ENCODE data around the gene KIAA1671. TPM values are rescaled to one million over a fixed set of nuclear protein-coding genes. Genes with fewer than 3 reads are reported as not detected.

KIAA1671 gene
- total and polyA plus RNA-seq, 9 of the 15 experiments (the other 6 are each of a cell fraction or from before 2014, with no cell fraction given) = under 0.01 to 0.11 (median 0.02) TPM; not detected in 5

DNA sequence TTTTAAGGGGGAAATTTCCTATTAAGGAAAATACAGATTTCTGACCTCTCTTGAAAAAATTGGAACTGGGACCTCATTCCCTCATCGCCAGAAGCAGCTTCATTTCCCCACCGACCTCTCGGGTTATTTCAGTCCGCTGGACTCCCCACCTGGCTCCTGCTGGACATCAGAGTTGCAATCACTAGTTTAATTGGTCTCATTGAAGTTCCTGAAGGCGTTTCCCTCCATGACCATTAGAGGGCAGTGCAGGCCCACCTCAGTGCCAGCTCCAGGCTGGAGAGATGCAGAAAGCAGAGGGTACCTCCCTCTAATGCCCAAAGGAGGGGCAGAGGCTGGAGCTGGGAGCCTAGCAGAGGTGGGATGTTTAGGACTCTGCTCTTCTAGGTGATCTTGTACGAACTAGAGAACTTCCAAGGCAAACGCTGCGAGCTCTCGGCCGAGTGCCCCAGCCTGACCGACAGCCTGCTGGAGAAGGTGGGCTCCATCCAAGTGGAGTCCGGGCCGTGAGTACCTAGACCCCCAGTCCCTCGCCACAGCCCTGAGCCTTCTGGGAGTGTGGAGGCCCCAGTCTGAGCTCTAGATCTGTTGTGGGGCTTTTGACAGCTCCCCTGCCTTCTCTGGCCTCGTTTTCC, 249.9 kb downstream of the KIAA1671 start:
- Histone ChIP-seq H3K27me3 (ENCODE audit: control insufficient read depth in 2 of 2, insufficient read depth in 2 of 2, low read length in 2 of 2) (peaks cover 4 to 19% of the 10 kb centered on the region in 2 experiments; a peak in 2 of 5 replicates), H3K79me2 (ENCODE audit: control insufficient read depth, insufficient read depth, low read length) (no peaks in the 10 kb centered on the region), H3K27ac (ENCODE audit: extremely low read depth, low read depth, low read length) (no peak overlapping the region), H3K9me3 (replicated peaks; ENCODE audit: control insufficient read depth, insufficient read depth, low read depth, low read length) (no peaks in the 10 kb centered on the region), H3K4me3 (no peak overlapping the region), H3K4me2 (ENCODE audit: insufficient read depth, low read length) (no peak overlapping the region), H3K9me1 (ENCODE audit: control insufficient read depth, insufficient read depth, low read length) (no peaks in the 10 kb centered on the region), H3K4me1 (replicated peaks in 1 of 2; ENCODE audit: control insufficient read depth in 2 of 2, insufficient read depth in 2 of 2, low read length in 2 of 2) (no peaks in the 10 kb centered on the region; a peak in 1 of 5 replicates), H2AFZ (ENCODE audit: low read depth, low read length) (no peak overlapping the region), H3K36me3 (ENCODE audit: control insufficient read depth, insufficient read depth, low read length) (no peaks in the 10 kb centered on the region), H3K9ac (ENCODE audit: insufficient read depth in 1 of 2, low read depth in 2 of 2, low read length in 2 of 2) (no peak overlapping the region), H4K20me1 (replicated peaks; ENCODE audit: control insufficient read depth, insufficient read depth, low read length) (0 out of 2 replicates have a peak, but pooled peaks cover 3% of the 10 kb centered on the region)
- ATAC-seq = peak; percentile 86
- WGBS (ENCODE audit: insufficient coverage, low coverage, missing lambda C conversion rate) = 1% methylated on average over 10 of the region's 15 CpGs
- TF ChIP-seq, protein P1, sequence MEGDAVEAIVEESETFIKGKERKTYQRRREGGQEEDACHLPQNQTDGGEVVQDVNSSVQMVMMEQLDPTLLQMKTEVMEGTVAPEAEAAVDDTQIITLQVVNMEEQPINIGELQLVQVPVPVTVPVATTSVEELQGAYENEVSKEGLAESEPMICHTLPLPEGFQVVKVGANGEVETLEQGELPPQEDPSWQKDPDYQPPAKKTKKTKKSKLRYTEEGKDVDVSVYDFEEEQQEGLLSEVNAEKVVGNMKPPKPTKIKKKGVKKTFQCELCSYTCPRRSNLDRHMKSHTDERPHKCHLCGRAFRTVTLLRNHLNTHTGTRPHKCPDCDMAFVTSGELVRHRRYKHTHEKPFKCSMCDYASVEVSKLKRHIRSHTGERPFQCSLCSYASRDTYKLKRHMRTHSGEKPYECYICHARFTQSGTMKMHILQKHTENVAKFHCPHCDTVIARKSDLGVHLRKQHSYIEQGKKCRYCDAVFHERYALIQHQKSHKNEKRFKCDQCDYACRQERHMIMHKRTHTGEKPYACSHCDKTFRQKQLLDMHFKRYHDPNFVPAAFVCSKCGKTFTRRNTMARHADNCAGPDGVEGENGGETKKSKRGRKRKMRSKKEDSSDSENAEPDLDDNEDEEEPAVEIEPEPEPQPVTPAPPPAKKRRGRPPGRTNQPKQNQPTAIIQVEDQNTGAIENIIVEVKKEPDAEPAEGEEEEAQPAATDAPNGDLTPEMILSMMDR (IDR thresholded peaks at IDR 0.05 in 2 of 3, conservative IDR thresholded peaks at IDR 0.05 in 1 of 3; ENCODE audit: insufficient read depth in 2 of 3, low read depth in 1 of 3, low read length in 3 of 3) = peak; percentile 70 to 75 (median 73)
- peak; percentile 67; the same call in 1 of the 2 replicates for TF ChIP-seq STAG1 (CRISPR knock-in tag; IDR thresholded peaks at IDR 0.05; ENCODE audit: borderline replicate concordance)
- peak; percentile 26 to 70 for TF ChIP-seq RAD21 (CRISPR knock-in tag; conservative IDR thresholded peaks at IDR 0.05 in 1 of 2, IDR thresholded peaks at IDR 0.05 in 1 of 2)
- TF ChIP-seq KLF16 (IDR thresholded peaks at IDR 0.05) = peak; percentile 18; the same call in 1 of the 2 replicates
- no peak for TF ChIP-seq RB1 (IDR thresholded peaks at IDR 0.05; ENCODE audit: low read depth)
- ChIA-PET CTCF (ENCODE audit: low intra/inter-chr PET ratio) (no interaction called here), POLR2A (interaction anchor here (0.5 to 0.6 kb wide), 2 partner anchors 10 to 165 kb away, joined by 3 read pairs; no protein-coding TSS in a partner anchor)
- intact Hi-C loops (cut with micrococcal nuclease) (no loop called here), in situ Hi-C loops (cut with MboI) (loop anchor here (10.0 to 25.0 kb wide), 2 partner anchors 132 to 1135 kb away; no protein-coding TSS in a partner anchor)
- DNase-seq (ENCODE audit: extremely low read depth in 1 of 4, low spot score in 3 of 4) = peak; percentile 57 to 62 (median 61)
- FAIRE-seq = peak; percentile 74
- BruUV-seq (replicated peaks) = no TSS peak
